HCT116 (cell line): ENCODE measurements around the gene ADORA2B. TPM values are rescaled to one million over a fixed set of nuclear protein-coding genes. Genes with fewer than 3 reads are reported as not detected.

ENCODE experiments used
- ATAC-seq: fragments of 200-7000 bp; cut with Tn5 transposase; 2 replicates; pipeline ENCODE4 v1.9.1; 2020; ENCODE audit warnings: mild to moderate bottlenecking, moderate library complexity
- BruUV-seq: library from RNA; stranded (reverse); fragments of 400-500 nt; replicated peaks from 2 replicates; lab custom pipeline; 2021; lab: Mats Ljungman, UMichigan
- CTCF ChIA-PET: fragments of 300-600 bp; sonication (Branson Sonifier 250); formaldehyde crosslinking; loops from one replicate; lab custom pipeline; 2021; ENCODE audit warnings: antibody characterized with exemption; lab: Charles Lee
- POLR2A ChIA-PET: fragments of 300-600, 350-600 bp; sonication (Branson Sonifier 250); formaldehyde crosslinking; loops from one replicate; lab custom pipeline; 2021; ENCODE audit warnings: antibody characterized with exemption; lab: Charles Lee
- RAD21 ChIA-PET, 2 experiments: fragments of 300-600 bp; sonication (Branson Sonifier 250); formaldehyde crosslinking; loops; one replicate each; lab custom pipeline; 2023; ENCODE audit warnings: low total read pairs in 2 of 2; ENCODE audit not compliant: uncharacterized antibody in 2 of 2, unreplicated experiment in 2 of 2, low non-redundant PET in 1 of 2; lab: Charles Lee
- DNase-seq: peaks from one replicate; pipeline ENCODE4 v3.0.0-alpha.2; 2010; ENCODE audit warnings: low read depth, low spot score
- H2AFZ ChIP-seq: fragments of 200-600 bp; shearing (Covaris generic), sonication (generic); 2 replicates; pipeline ENCODE4 v1.6.1; 2017; ENCODE audit warnings: low read depth, mixed run types, mixed read lengths, antibody characterized with exemption, low read length; ENCODE audit not compliant: poor library complexity, severe bottlenecking
- H3K27ac ChIP-seq: 2 replicates; pipeline ENCODE4 v1.5.1; 2012; ENCODE audit warnings: low read depth, low read length
- H3K27me3 ChIP-seq: fragments of 200-600 bp; sonication (generic); 2 replicates; pipeline ENCODE4 v1.6.1; 2016; ENCODE audit warnings: mixed run types, low read length, mixed read lengths; ENCODE audit not compliant: insufficient read depth
- H3K36me3 ChIP-seq, 2 experiments: fragments of 200-500 bp in 1 of 2; fragments of 200-600 bp in 1 of 2; sonication (Bioruptor generic) in 1 of 2; sonication (generic) in 1 of 2; 2 replicates each; pipeline versions ENCODE4 v1.5.1 to v1.6.1; 2014 to 2016; ENCODE audit warnings: low read length in 2 of 2, inconsistent platforms in 1 of 2, mixed read lengths in 1 of 2, mixed run types in 1 of 2; ENCODE audit not compliant: insufficient read depth in 2 of 2, control insufficient read depth in 1 of 2
- H3K4me1 ChIP-seq, 2 experiments: fragments of 200-600 bp in 1 of 2; sonication (generic) in 1 of 2; 2 replicates each; pipeline versions ENCODE4 v1.5.1 to v1.6.1; 2012 to 2017; ENCODE audit warnings: low read length in 2 of 2, inconsistent platforms in 1 of 2, mild to moderate bottlenecking in 1 of 2, mixed read lengths in 1 of 2, mixed run types in 1 of 2, moderate library complexity in 1 of 2; ENCODE audit not compliant: insufficient read depth in 2 of 2, control insufficient read depth in 1 of 2
- H3K4me2 ChIP-seq: fragments of 200-600 bp; sonication (generic); 2 replicates; pipeline ENCODE4 v1.6.1; 2017; ENCODE audit warnings: mixed run types, low read length, mixed read lengths
- H3K4me3 ChIP-seq, 2 experiments: fragments of 200-600 bp in 1 of 2; sonication (generic) in 1 of 2; replicated peaks in 1 of 2; 2 replicates each; pipeline ENCODE4 v1.5.1; 2011 to 2016; ENCODE audit warnings: low read length in 2 of 2, control low read depth in 1 of 2, low read depth in 1 of 2, mild to moderate bottlenecking in 1 of 2, mixed read lengths in 1 of 2, mixed run types in 1 of 2
- H3K79me2 ChIP-seq: fragments of 200-600 bp; sonication (generic); 2 replicates; pipeline ENCODE4 v1.6.1; 2017; ENCODE audit warnings: mild to moderate bottlenecking, mixed run types, low read length, moderate library complexity, mixed read lengths; ENCODE audit not compliant: insufficient read depth
- H3K9ac ChIP-seq: fragments of 200-600 bp; sonication (generic); 2 replicates; pipeline ENCODE4 v1.6.1; 2016; ENCODE audit warnings: low read length, mixed read lengths
- H3K9me2 ChIP-seq: fragments of 200-600 bp; sonication (generic), shearing (Covaris generic); 2 replicates; pipeline ENCODE4 v1.6.1; 2017; ENCODE audit warnings: mixed run types, mild to moderate bottlenecking, moderate library complexity; ENCODE audit not compliant: insufficient read depth
- H3K9me3 ChIP-seq, 2 experiments: fragments of 200-500 bp in 1 of 2; fragments of 200-600 bp in 1 of 2; sonication (Bioruptor generic) in 1 of 2; sonication (generic) in 1 of 2; 2 replicates each; pipeline ENCODE4 v1.6.1; 2014 to 2017; ENCODE audit warnings: low read length in 2 of 2, mixed read lengths in 2 of 2, inconsistent platforms in 1 of 2, low read depth in 1 of 2, mild to moderate bottlenecking in 1 of 2, mixed run types in 1 of 2, moderate library complexity in 1 of 2; ENCODE audit not compliant: control insufficient read depth in 1 of 2, insufficient read depth in 1 of 2
- H4K20me1 ChIP-seq: fragments of 200-600 bp; sonication (generic), shearing (Covaris generic); 2 replicates; pipeline ENCODE4 v1.6.1; 2017; ENCODE audit warnings: mixed run types, mild to moderate bottlenecking, moderate library complexity; ENCODE audit not compliant: insufficient read depth
- ATF3 ChIP-seq: IDR thresholded peaks from 2 replicates; pipeline ENCODE4 v1.6.1; 2012
- CBX3 ChIP-seq: IDR thresholded peaks from 2 replicates; pipeline ENCODE4 v1.6.1; 2012; ENCODE audit warnings: low read depth
- CEBPB ChIP-seq: IDR thresholded peaks from 2 replicates; pipeline ENCODE4 v1.6.1; 2012; ENCODE audit warnings: low read depth
- CTCF ChIP-seq, 3 experiments: fragments of 200-600 bp in 1 of 3; sonication (generic) in 1 of 3; IDR thresholded peaks in 2 of 3; conservative IDR thresholded peaks in 1 of 3; 2 replicates each; pipeline ENCODE4 v1.5.1; 2012 to 2017; ENCODE audit warnings: low read depth in 2 of 3, low read length in 2 of 3, antibody characterized with exemption in 1 of 3, borderline replicate concordance in 1 of 3, control low read depth in 1 of 3, mild to moderate bottlenecking in 1 of 3, mixed read lengths in 1 of 3, mixed run types in 1 of 3, moderate library complexity in 1 of 3; ENCODE audit not compliant: insufficient read depth in 1 of 3
- EGR1 ChIP-seq: IDR thresholded peaks from 2 replicates; pipeline ENCODE4 v1.6.1; 2012; ENCODE audit warnings: low read depth
- ELF1 ChIP-seq: IDR thresholded peaks from 2 replicates; pipeline ENCODE4 v1.6.1; 2012; ENCODE audit warnings: low read depth, borderline replicate concordance
- EZH2 ChIP-seq: fragments of 200-600 bp; sonication (generic); IDR thresholded peaks from 2 replicates; pipeline ENCODE4 v1.6.1; 2017; ENCODE audit warnings: antibody characterized with exemption, mixed run types
- EZH2phosphoT487 ChIP-seq: fragments of 200-600 bp; IDR thresholded peaks from 2 replicates; pipeline ENCODE4 v1.6.1; 2018; ENCODE audit warnings: antibody characterized with exemption, borderline replicate concordance
- JUND ChIP-seq: IDR thresholded peaks from 2 replicates; pipeline ENCODE4 v1.6.1; 2012
- POLR2A ChIP-seq: IDR thresholded peaks from 2 replicates; pipeline ENCODE4 v1.7.0; 2011; ENCODE audit warnings: borderline replicate concordance; ENCODE audit not compliant: insufficient read depth, insufficient read length; ENCODE audit errors: extremely low read depth
- POLR2AphosphoS5 ChIP-seq: IDR thresholded peaks from 2 replicates; pipeline ENCODE4 v1.6.1; 2011; ENCODE audit warnings: mild to moderate bottlenecking, low read depth, low read length, moderate library complexity
- RAD21 ChIP-seq: IDR thresholded peaks from 2 replicates; pipeline ENCODE4 v1.6.1; 2012; ENCODE audit warnings: low read depth, mild to moderate bottlenecking
- SIN3A ChIP-seq: IDR thresholded peaks from 2 replicates; pipeline ENCODE4 v1.6.1; 2012; ENCODE audit warnings: low read depth
- SP1 ChIP-seq: IDR thresholded peaks from 2 replicates; pipeline ENCODE4 v1.6.1; 2012; ENCODE audit warnings: low read depth
- SRF ChIP-seq: IDR thresholded peaks from 2 replicates; pipeline ENCODE4 v1.6.1; 2012; ENCODE audit warnings: low read depth
- TCF7L2 ChIP-seq: IDR thresholded peaks from 2 replicates; pipeline ENCODE4 v1.7.0; 2011; ENCODE audit warnings: borderline replicate concordance, inconsistent platforms; ENCODE audit not compliant: insufficient read depth, insufficient read length; ENCODE audit errors: extremely low read depth
- YY1 ChIP-seq: IDR thresholded peaks from 2 replicates; pipeline ENCODE4 v1.6.1; 2011; ENCODE audit warnings: low read length, low read depth, moderate library complexity, mild to moderate bottlenecking; ENCODE audit not compliant: insufficient replicate concordance; ENCODE audit errors: extremely low read depth
- ZBTB33 ChIP-seq: IDR thresholded peaks from 2 replicates; pipeline ENCODE4 v1.6.1; 2011; ENCODE audit warnings: mild to moderate bottlenecking, low read length, moderate library complexity; ENCODE audit not compliant: insufficient replicate concordance; ENCODE audit errors: extremely low read depth
- ZFX ChIP-seq: fragments of 450-650 bp; IDR thresholded peaks from 2 replicates; pipeline ENCODE4 v1.6.1; 2017
- ZNF274 ChIP-seq: fragments of 200-500 bp; sonication (Bioruptor generic); IDR thresholded peaks from 2 replicates; pipeline ENCODE4 v1.6.1; 2014; ENCODE audit warnings: mild to moderate bottlenecking, low read depth, low read length, inconsistent platforms
- intact Hi-C: fragments of 100-400 bp; cut with micrococcal nuclease; formaldehyde crosslinking; loops from 2 replicates; pipeline ENCODE4 v1.10.0; 2022
- total RNA-seq: library from RNA; stranded (reverse); gene quantifications from one replicate; pipeline ENCODE4 v1.2.1, GENCODE V29; 2021; ENCODE audit not compliant: unreplicated experiment
- TF ChIP-seq, protein P1 (sequence below): IDR thresholded peaks from 2 replicates; pipeline ENCODE4 v1.6.1; 2012

The ADORA2B gene
- total RNA-seq, 1 experiment from 2014 or later = 47.5 TPM

DNA sequence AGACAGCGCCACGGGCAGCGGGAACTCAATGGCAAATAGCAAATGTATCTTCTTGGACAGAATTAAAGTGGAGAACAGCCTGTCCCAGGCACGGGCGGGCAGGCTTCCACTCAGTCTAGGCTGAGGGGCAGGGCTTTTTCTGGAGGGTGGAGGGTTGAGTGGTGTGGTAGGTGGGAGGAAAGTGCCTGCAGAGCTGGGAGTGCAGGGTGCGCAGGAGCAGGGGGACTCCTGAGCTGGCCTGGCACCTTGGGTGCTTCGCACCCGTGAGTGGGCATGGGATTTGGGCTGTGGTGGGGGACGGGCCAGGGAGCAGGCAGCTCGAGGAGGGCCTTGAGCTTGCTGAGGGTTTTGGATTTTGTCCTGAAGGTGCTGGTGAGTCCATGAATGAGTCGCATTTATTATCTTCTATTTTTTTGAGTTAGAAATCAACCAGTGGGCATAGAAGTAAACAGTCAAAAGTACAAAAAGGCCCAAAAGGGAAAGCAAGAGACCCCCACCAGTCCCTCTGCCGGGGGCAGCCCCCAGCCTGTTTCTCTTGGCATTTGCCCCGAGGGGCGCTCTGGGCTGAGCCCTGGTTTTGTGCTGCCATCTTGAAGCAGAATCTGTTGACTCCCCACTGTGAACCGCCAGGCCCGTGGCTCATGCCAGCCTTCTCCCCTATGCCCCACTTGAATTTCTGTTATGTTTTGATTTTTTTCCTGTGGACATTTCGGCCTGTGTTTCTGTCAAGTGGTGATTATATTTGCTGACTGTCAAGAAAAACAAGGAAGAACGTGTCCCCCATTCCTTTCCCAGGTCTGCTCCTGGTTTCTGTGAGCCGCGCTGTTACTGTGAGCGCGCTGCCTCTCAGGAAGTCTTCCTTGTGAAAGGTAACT is 8.2 kb downstream of the ADORA2B start (continued):
- TF ChIP-seq ZNF274 (no peak), SRF (no peak)
- TF ChIP-seq, all 23 proteins: peak for 0

- CTCF ChIA-PET = interaction anchor here (0.5 to 1.4 kb wide), 2 partner anchors 9 to 19 kb away, joined by 3 to 8 read pairs; partner anchors contain the start of gene ADORA2B
- TF ChIP-seq EZH2 = no peak
- TF ChIP-seq ZBTB33 = no peak
- TF ChIP-seq ATF3 = no peak
- no peak for TF ChIP-seq CEBPB
- peak; percentile 19 for TF ChIP-seq TCF7L2
- TF ChIP-seq, protein P1, sequence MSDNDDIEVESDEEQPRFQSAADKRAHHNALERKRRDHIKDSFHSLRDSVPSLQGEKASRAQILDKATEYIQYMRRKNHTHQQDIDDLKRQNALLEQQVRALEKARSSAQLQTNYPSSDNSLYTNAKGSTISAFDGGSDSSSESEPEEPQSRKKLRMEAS = peak; percentile 91
- peak; percentile 26; the same call in 1 of the 2 replicates for TF ChIP-seq RAD21
- no peak for TF ChIP-seq CTCF (IDR thresholded peaks at IDR 0.05 in 2 of 3, conservative IDR thresholded peaks at IDR 0.05 in 1 of 3; ENCODE audit: borderline replicate concordance in 1 of 3, insufficient read depth in 1 of 3, low read depth in 2 of 3, low read length in 2 of 3)
- TF ChIP-seq POLR2AphosphoS5 = 0 out of 2 replicates have a peak, but pooled peaks have one; percentile 28
- TF ChIP-seq CBX3 = peak; percentile 65; the same call in 1 of the 2 replicates
- TF ChIP-seq EGR1 = no peak
- no peak for TF ChIP-seq POLR2A
- peak; percentile 80 for TF ChIP-seq SP1
- no peak for TF ChIP-seq YY1
- no peak for TF ChIP-seq ZNF274
- TF ChIP-seq SIN3A = peak; percentile 74
- no peak for TF ChIP-seq SRF
- no peak for TF ChIP-seq EZH2phosphoT487
- TF ChIP-seq ZFX = no peak
- TF ChIP-seq ELF1 = no peak; the same call in 1 of the 2 replicates
- TF ChIP-seq JUND = peak; percentile 83
Observed at GRCh38 chr17:15954222-15954621, 9.3 kb downstream of the ADORA2B start.

More at GRCh38 chr17:15954222-15954621, 9.3 kb downstream of the ADORA2B start:
- intact Hi-C loops = no loop called here
- ATAC-seq (peak; percentile 43), DNase-seq (peak; percentile 73)
- Histone ChIP-seq H3K9ac (peak overlapping the region; percentile 79), H3K9me2 (no peaks in the 10 kb centered on the region), H3K79me2 (peaks cover 96% of the 10 kb centered on the region), H4K20me1 (no peaks in the 10 kb centered on the region), H3K4me2 (peak overlapping the region; percentile 80), H3K4me1 (peaks cover 68 to 97% of the 10 kb centered on the region in 2 experiments), H2AFZ (no peak overlapping the region), H3K4me3 (peak overlapping the region in 1 of 2 experiments; percentile 19; a peak in 1 of 4 replicates), H3K27me3 (no peaks in the 10 kb centered on the region), H3K36me3 (peaks cover 0 to 12% of the 10 kb centered on the region in 2 experiments; a peak in 1 of 4 replicates), H3K9me3 (no peaks in the 10 kb centered on the region), H3K27ac (peak overlapping the region; percentile 92)
- BruUV-seq = no TSS peak
- POLR2A ChIA-PET = interaction anchor here (0.5 to 2.1 kb wide), 4 partner anchors 9 to 75 kb away, joined by 5 to 9 read pairs (median 6); partner anchors contain the start of genes ADORA2B, TTC19 and ZSWIM7
- RAD21 ChIA-PET = no interaction called here
